HG03025 (cell line): ENCODE results near the gene CDK12.
A peak's percentile ranks its signal among the peaks of the same experiment; 100 is the strongest.
"Not testable (repeated sequence)": the region's sequence is repeated elsewhere in the genome, so short reads cannot be mapped to it uniquely, and the experiment has no call there.

ENCODE experiments used
- ATAC-seq: cut with Tn5 transposase; IDR thresholded peaks from one replicate; pipeline ENCODE4 v1.9.1; 2021; ENCODE audit warnings: mild to moderate bottlenecking, moderate library complexity; ENCODE audit not compliant: unreplicated experiment, low FRiP score

CDK12 gene

GRCh38 chr17:39461113-39461925 is at the start of gene CDK12:
Gene CDK12, plus strand, starts transcription at chr17:39461486. Its CDS starts 586 bp downstream, at chr17:39462072.
- peak; percentile 60 for ATAC-seq

- ATAC-seq: no peak
These were observed 45.1 kb upstream of the CDK12 start for GRCh38 chr17:39416141-39416540.

- ATAC-seq: no peak
These were observed 31.7 kb upstream of the CDK12 start for GRCh38 chr17:39429600-39429999.

- not testable (repeated sequence) for ATAC-seq
These were observed 21.4 kb upstream of the CDK12 start for GRCh38 chr17:39439868-39440267.

- no peak for ATAC-seq
These were observed 18.0 kb upstream of the CDK12 start for GRCh38 chr17:39443326-39443725.

GRCh38 chr17:39447561-39447960 is 13.7 kb upstream of the CDK12 start:
- ATAC-seq: no peak

- ATAC-seq: no peak
These were observed 11.2 kb upstream of the CDK12 start for GRCh38 chr17:39450051-39450450.

GRCh38 chr17:39450847-39451581 is 10.3 kb upstream of the CDK12 start, which contains the start of gene MED1:
Gene MED1, minus strand, starts transcription at chr17:39451263. Its CDS starts 201 bp downstream, at chr17:39451062.
- ATAC-seq: peak; percentile 72

- no peak for ATAC-seq
These were observed 5.4 kb upstream of the CDK12 start for GRCh38 chr17:39455919-39456318.

GRCh38 chr17:39461926-39462569 is 762 bp downstream of the CDK12 start:
- peak; percentile 7 for ATAC-seq

- ATAC-seq: no peak
These were observed 1.5 kb downstream of the CDK12 start for GRCh38 chr17:39462631-39463375.

- not testable (repeated sequence) for ATAC-seq
These were observed 3.4 kb downstream of the CDK12 start for GRCh38 chr17:39464639-39465181.

- ATAC-seq: not testable (repeated sequence)
These were observed 7.3 kb downstream of the CDK12 start for GRCh38 chr17:39468610-39469009.

- no peak for ATAC-seq
These were observed 12.0 kb downstream of the CDK12 start for GRCh38 chr17:39473310-39473709.

- not testable (repeated sequence) for ATAC-seq
These were observed 18.3 kb downstream of the CDK12 start for GRCh38 chr17:39479631-39480030.

GRCh38 chr17:39483506-39483905 is 22.2 kb downstream of the CDK12 start:
- ATAC-seq: no peak

- no peak for ATAC-seq
These were observed 22.9 kb downstream of the CDK12 start for GRCh38 chr17:39484178-39484577.

GRCh38 chr17:39485555-39485954 is 24.3 kb downstream of the CDK12 start:
- ATAC-seq: no peak

- ATAC-seq: no peak
These were observed 25.0 kb downstream of the CDK12 start for GRCh38 chr17:39486242-39486641.

- ATAC-seq: not testable (repeated sequence)
These were observed 26.2 kb downstream of the CDK12 start for GRCh38 chr17:39487490-39487889.
